ENCODE data around the gene CIAO2B. TPM values are rescaled to one million over a fixed set of nuclear protein-coding genes. Genes with fewer than 3 reads are reported as not detected.
"Not testable (repeated sequence)": the region's sequence is repeated elsewhere in the genome, so short reads cannot be mapped to it uniquely, and the experiment has no call there.

CIAO2B gene
- total and polyA plus RNA-seq, 4 experiments from 2014 or later = 72.7 to 150 (median 102) TPM

GRCh38 chr16:66964049-66964448 lies 29.8 kb upstream of the CIAO2B start:
- H3K4me3 Mint-ChIP-seq = no peak overlapping the region
- H3K27me3 ChIP-seq (ENCODE audit: insufficient read depth, low read length) = no peaks in the 10 kb centered on the region
- CTCF ChIA-PET (ENCODE audit: partially characterized antibody) = interaction anchor here (1.0 kb wide), 1 partner anchor 10 kb away, joined by 3 read pairs; no protein-coding TSS in a partner anchor
- no peak for DNase-seq
- intact Hi-C loops (cut with micrococcal nuclease) = no loop called here
- POLR2A ChIA-PET (ENCODE audit: partially characterized antibody) = interaction anchor here (1.1 kb wide), 1 partner anchor 169 kb away, joined by 3 read pairs; no protein-coding TSS in a partner anchor
- H3K4me1 Mint-ChIP-seq = peaks cover 3 to 11% (median 6%) of the 10 kb centered on the region in 4 donors
- no peak overlapping the region for H3K4me3 ChIP-seq (ENCODE audit: low read length in 2 of 2)
- H3K27me3 Mint-ChIP-seq = peaks cover 3 to 5% of the 10 kb centered on the region in 2 donors
- no peaks in the 10 kb centered on the region for H3K9me3 ChIP-seq (ENCODE audit: control insufficient read depth in 1 of 2, low read length in 2 of 2)
- no peaks in the 10 kb centered on the region for H3K9me3 Mint-ChIP-seq
- no peaks in the 10 kb centered on the region for H3K4me1 ChIP-seq (ENCODE audit: insufficient read depth, low read length)
- H3K27ac Mint-ChIP-seq = no peak overlapping the region
- H3K36me3 ChIP-seq (ENCODE audit: insufficient read depth, low read length) = no peaks in the 10 kb centered on the region
- no peaks in the 10 kb centered on the region for H3K36me3 Mint-ChIP-seq
- no peak overlapping the region for H3K27ac ChIP-seq (ENCODE audit: low read depth, low read length)

- Mint-ChIP-seq H3K27me3 (peaks cover 3 to 5% of the 10 kb centered on the region in 2 donors), H3K4me3 (peak overlapping the region in 1 of 8 donors; percentile 6), H3K27ac (peak overlapping the region in 2 of 7 donors; percentile 63 to 73), H3K4me1 (peaks cover 6 to 14% (median 6%) of the 10 kb centered on the region in 4 donors), H3K9me3 (no peaks in the 10 kb centered on the region), H3K36me3 (no peaks in the 10 kb centered on the region)
- Histone ChIP-seq H3K9me3 (ENCODE audit: control insufficient read depth in 1 of 2, low read length in 2 of 2) (no peaks in the 10 kb centered on the region), H3K36me3 (ENCODE audit: insufficient read depth, low read length) (no peaks in the 10 kb centered on the region), H3K4me3 (ENCODE audit: low read length in 2 of 2) (no peak overlapping the region), H3K27ac (ENCODE audit: low read depth, low read length) (no peak overlapping the region), H3K4me1 (ENCODE audit: insufficient read depth, low read length) (no peaks in the 10 kb centered on the region), H3K27me3 (ENCODE audit: insufficient read depth, low read length) (no peaks in the 10 kb centered on the region)
- CTCF ChIA-PET (ENCODE audit: partially characterized antibody) = interaction anchor here (0.7 to 1.9 kb wide), 4 partner anchors 8 to 142 kb away, joined by 3 to 6 read pairs (median 4); no protein-coding TSS in a partner anchor
- intact Hi-C loops (cut with micrococcal nuclease) = no loop called here
- DNase-seq = no peak
- POLR2A ChIA-PET (ENCODE audit: partially characterized antibody) = no interaction called here
Measured at GRCh38 chr16:66961914-66962313, 27.7 kb upstream of the CIAO2B start.

- Mint-ChIP-seq H3K27me3 (peaks cover 3% of the 10 kb centered on the region in 2 donors), H3K9me3 (no peaks in the 10 kb centered on the region), H3K4me3 (peak within 1 kb of the TSS in 3 of 8 donors; percentile 6 to 40 (median 17)), H3K27ac (peak within 1 kb of the TSS in 2 of 7 donors; percentile 49 to 73), H3K36me3 (no peaks in the 10 kb centered on the region), H3K4me1 (peaks cover 6 to 14% (median 6%) of the 10 kb centered on the region in 4 donors)
- intact Hi-C loops (cut with micrococcal nuclease) = no loop called here
- no peak within 1 kb of the TSS for H3K4me3 ChIP-seq (ENCODE audit: low read length in 2 of 2)
- CTCF ChIA-PET (ENCODE audit: partially characterized antibody) = interaction anchor here (0.8 to 1.9 kb wide), 7 partner anchors 18 to 383 kb away, joined by 3 to 6 read pairs (median 3); no protein-coding TSS in a partner anchor
- H3K9me3 ChIP-seq (ENCODE audit: control insufficient read depth in 1 of 2, low read length in 2 of 2) = no peaks in the 10 kb centered on the region
- DNase-seq = peak; percentile 36 to 66 (median 41)
- POLR2A ChIA-PET (ENCODE audit: partially characterized antibody) = no interaction called here
- no peaks in the 10 kb centered on the region for H3K36me3 ChIP-seq (ENCODE audit: insufficient read depth, low read length)
- no peaks in the 10 kb centered on the region for H3K4me1 ChIP-seq (ENCODE audit: insufficient read depth, low read length)
- H3K27me3 ChIP-seq (ENCODE audit: insufficient read depth, low read length) = no peaks in the 10 kb centered on the region
- no peak within 1 kb of the TSS for H3K27ac ChIP-seq (ENCODE audit: low read depth, low read length)
Measured at GRCh38 chr16:66961065-66961744, 27.0 kb upstream of the CIAO2B start, which contains the start of gene CES3. Gene CES3 (plus strand): TSS chr16:66961266. CDS start chr16:66961308, 42 bp downstream.

- DNase-seq = no peak
- intact Hi-C loops (cut with micrococcal nuclease) = no loop called here
- Mint-ChIP-seq H3K27ac (no peak overlapping the region), H3K4me1 (peaks cover 6 to 14% (median 6%) of the 10 kb centered on the region in 4 donors), H3K36me3 (no peaks in the 10 kb centered on the region), H3K9me3 (no peaks in the 10 kb centered on the region), H3K27me3 (peaks cover 3% of the 10 kb centered on the region in 2 donors), H3K4me3 (no peak overlapping the region)
- CTCF ChIA-PET (ENCODE audit: partially characterized antibody) = interaction anchor here (1.2 to 1.4 kb wide), 2 partner anchors 31 to 203 kb away, joined by 3 read pairs; no protein-coding TSS in a partner anchor
- POLR2A ChIA-PET (ENCODE audit: partially characterized antibody) = no interaction called here
- Histone ChIP-seq H3K36me3 (ENCODE audit: insufficient read depth, low read length) (no peaks in the 10 kb centered on the region), H3K4me3 (ENCODE audit: low read length in 2 of 2) (no peak overlapping the region), H3K4me1 (ENCODE audit: insufficient read depth, low read length) (no peaks in the 10 kb centered on the region), H3K27me3 (ENCODE audit: insufficient read depth, low read length) (no peaks in the 10 kb centered on the region), H3K9me3 (ENCODE audit: control insufficient read depth in 1 of 2, low read length in 2 of 2) (no peaks in the 10 kb centered on the region), H3K27ac (ENCODE audit: low read depth, low read length) (no peak overlapping the region)
Measured at GRCh38 chr16:66960270-66960669, 26.1 kb upstream of the CIAO2B start.

- CTCF ChIA-PET (ENCODE audit: partially characterized antibody) = no interaction called here
- Histone ChIP-seq H3K4me1 (ENCODE audit: insufficient read depth, low read length) (no peaks in the 10 kb centered on the region), H3K9me3 (ENCODE audit: control insufficient read depth in 1 of 2, low read length in 2 of 2) (no peaks in the 10 kb centered on the region), H3K36me3 (ENCODE audit: insufficient read depth, low read length) (no peaks in the 10 kb centered on the region), H3K27me3 (ENCODE audit: insufficient read depth, low read length) (no peaks in the 10 kb centered on the region), H3K27ac (ENCODE audit: low read depth, low read length) (no peak overlapping the region), H3K4me3 (ENCODE audit: low read length in 2 of 2) (no peak overlapping the region)
- Mint-ChIP-seq H3K4me1 (peaks cover 6 to 14% (median 6%) of the 10 kb centered on the region in 4 donors), H3K27me3 (peaks cover 1 to 2% of the 10 kb centered on the region in 2 donors), H3K36me3 (no peaks in the 10 kb centered on the region), H3K27ac (no peak overlapping the region), H3K4me3 (no peak overlapping the region), H3K9me3 (no peaks in the 10 kb centered on the region)
- DNase-seq = no peak
- intact Hi-C loops (cut with micrococcal nuclease) = no loop called here
- POLR2A ChIA-PET (ENCODE audit: partially characterized antibody) = no interaction called here
Measured at GRCh38 chr16:66959704-66960161, 25.5 kb upstream of the CIAO2B start.

GRCh38 chr16:66958857-66959703 lies 24.9 kb upstream of the CIAO2B start:
- H3K4me3 Mint-ChIP-seq = no peak overlapping the region
- H3K4me1 Mint-ChIP-seq = peaks cover 6 to 14% (median 6%) of the 10 kb centered on the region in 4 donors
- intact Hi-C loops (cut with micrococcal nuclease) = no loop called here
- no peaks in the 10 kb centered on the region for H3K36me3 Mint-ChIP-seq
- ChIA-PET POLR2A (ENCODE audit: partially characterized antibody) (no interaction called here), CTCF (ENCODE audit: partially characterized antibody) (interaction anchor here (1.2 kb wide), 1 partner anchor 20 kb away, joined by 7 read pairs; no protein-coding TSS in a partner anchor)
- no peaks in the 10 kb centered on the region for H3K9me3 Mint-ChIP-seq
- DNase-seq = no peak
- no peaks in the 10 kb centered on the region for H3K4me1 ChIP-seq (ENCODE audit: insufficient read depth, low read length)
- H3K27ac Mint-ChIP-seq = peak overlapping the region in 2 of 7 donors; percentile 21 to 53
- H3K27ac ChIP-seq (ENCODE audit: low read depth, low read length) = no peak overlapping the region
- H3K27me3 ChIP-seq (ENCODE audit: insufficient read depth, low read length) = no peaks in the 10 kb centered on the region
- H3K27me3 Mint-ChIP-seq = peaks cover 1 to 2% of the 10 kb centered on the region in 2 donors
- H3K9me3 ChIP-seq (ENCODE audit: control insufficient read depth in 1 of 2, low read length in 2 of 2) = no peaks in the 10 kb centered on the region
- no peaks in the 10 kb centered on the region for H3K36me3 ChIP-seq (ENCODE audit: insufficient read depth, low read length)
- H3K4me3 ChIP-seq (ENCODE audit: low read length in 2 of 2) = no peak overlapping the region

- H3K27ac Mint-ChIP-seq; intact Hi-C loops (cut with micrococcal nuclease); H3K9me3 ChIP-seq (ENCODE audit: control insufficient read depth in 1 of 2, low read length in 2 of 2); H3K27me3 ChIP-seq (ENCODE audit: insufficient read depth, low read length); H3K27ac ChIP-seq (ENCODE audit: low read depth, low read length); H3K36me3 Mint-ChIP-seq; DNase-seq; POLR2A ChIA-PET (ENCODE audit: partially characterized antibody); H3K9me3 Mint-ChIP-seq; H3K36me3 ChIP-seq (ENCODE audit: insufficient read depth, low read length); H3K4me1 ChIP-seq (ENCODE audit: insufficient read depth, low read length); H3K4me3 Mint-ChIP-seq; H3K4me3 ChIP-seq (ENCODE audit: low read length in 2 of 2); H3K4me1 Mint-ChIP-seq: not testable (repeated sequence)
- CTCF ChIA-PET (ENCODE audit: partially characterized antibody) = interaction anchor here (1.3 to 1.8 kb wide), 3 partner anchors 10 to 202 kb away, joined by 3 to 5 read pairs (median 5); no protein-coding TSS in a partner anchor
- peaks cover 18 to 24% of the 10 kb centered on the region in 2 donors for H3K27me3 Mint-ChIP-seq
Measured at GRCh38 chr16:66956154-66956457, 21.9 kb upstream of the CIAO2B start.
